HG03066 (cell line): Measurements from ENCODE around the gene PREB.

Source experiments
- ATAC-seq: cut with Tn5 transposase; IDR thresholded peaks from one replicate; pipeline ENCODE4 v1.9.1; 2021; ENCODE audit warnings: low read depth; ENCODE audit not compliant: unreplicated experiment

Gene PREB

DNA sequence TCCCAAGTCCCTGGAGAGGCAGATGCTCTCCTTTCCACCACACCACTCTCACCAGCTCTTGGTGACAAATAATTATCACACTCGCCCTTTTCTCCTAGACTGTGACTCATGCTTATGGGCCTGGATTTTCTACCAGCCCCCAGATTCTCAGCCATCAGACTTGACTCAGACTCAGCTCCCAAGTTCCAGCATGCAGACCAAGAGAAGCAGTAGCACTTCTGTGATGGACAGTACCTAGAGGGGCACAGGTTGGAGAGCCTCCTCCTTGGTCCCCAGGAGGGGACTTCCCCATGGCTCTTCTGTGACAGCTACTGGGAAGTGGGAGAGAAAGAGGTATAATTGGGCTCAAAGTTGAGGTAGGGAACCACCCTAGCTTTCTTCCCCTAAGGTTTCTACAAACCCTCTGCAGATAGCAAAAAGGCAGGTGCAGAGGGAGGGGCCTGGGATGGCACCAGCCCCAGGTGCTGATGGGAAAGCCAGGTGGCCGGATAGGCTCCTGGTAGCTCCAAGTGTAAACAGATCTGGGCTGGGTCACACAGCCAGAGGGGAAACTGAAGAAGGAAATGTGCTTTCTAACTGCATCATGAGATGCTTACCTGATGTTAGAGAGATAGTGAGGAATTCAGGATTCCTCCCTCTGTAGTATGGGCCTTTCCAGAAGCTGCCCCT, 18.5 kb upstream of the PREB start:
- no peak for ATAC-seq

DNA sequence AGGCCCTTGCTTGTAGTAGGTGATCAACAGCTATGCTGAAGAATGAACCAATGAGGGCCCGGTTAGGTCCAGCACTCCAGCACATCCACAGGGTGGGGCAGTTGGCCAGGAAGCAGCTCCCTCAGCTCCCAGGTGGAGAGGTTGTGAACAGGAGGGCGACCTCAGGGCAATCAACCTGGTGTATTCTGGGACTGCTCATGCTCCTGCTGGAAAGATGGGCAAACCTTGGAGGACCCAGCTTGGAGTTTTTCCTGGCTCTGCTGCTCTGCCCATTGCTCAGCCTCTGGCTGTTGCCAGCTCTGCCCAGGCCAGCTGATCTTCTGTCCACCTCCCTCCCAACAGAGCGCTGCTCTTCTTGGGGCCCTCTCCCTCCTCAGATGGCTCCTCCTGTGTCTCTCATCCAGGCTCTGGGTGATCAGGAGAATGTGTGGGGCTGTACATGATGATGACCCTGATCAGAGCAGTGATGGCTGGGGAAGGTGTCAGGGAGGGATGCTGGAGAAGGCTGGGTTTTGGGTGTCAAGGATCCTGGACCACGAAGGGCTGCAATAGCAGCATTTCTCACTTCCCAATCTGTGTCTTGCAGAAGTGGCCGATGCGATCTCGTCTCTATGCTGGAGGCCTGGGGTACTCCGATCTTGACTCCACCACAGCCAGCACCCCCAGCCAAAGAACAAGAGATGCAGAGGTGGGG, 17.8 kb upstream of the PREB start:
- no peak for ATAC-seq

DNA sequence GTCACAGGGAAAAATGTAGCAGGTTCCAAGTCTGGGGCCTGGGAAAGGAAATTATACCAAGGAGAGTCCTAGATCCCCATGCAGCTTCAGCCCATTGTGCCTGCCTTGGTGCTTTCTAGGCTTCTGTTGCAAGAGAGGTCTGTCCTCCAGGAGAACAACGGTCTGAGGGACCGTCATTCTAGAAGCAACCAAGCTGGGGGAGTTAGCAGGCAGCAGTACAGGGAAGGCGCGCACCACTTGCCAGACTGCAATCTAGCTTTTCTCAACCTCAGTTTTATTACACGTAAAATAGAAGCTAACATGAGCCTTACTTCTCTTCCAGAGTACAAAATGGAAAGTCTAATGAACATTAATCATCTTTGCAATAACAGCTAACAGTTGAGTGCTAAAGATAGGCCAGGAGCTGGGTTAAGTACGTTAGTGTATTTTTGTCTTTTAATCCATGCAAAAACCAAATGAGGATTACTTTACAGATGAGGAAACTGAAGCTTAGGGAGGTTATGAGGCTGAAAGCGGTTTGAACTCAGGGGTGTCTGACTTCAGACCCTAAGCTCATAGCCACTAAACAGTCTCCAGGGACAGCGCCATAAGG, 16.3 kb upstream of the PREB start:
- ATAC-seq: no peak

DNA sequence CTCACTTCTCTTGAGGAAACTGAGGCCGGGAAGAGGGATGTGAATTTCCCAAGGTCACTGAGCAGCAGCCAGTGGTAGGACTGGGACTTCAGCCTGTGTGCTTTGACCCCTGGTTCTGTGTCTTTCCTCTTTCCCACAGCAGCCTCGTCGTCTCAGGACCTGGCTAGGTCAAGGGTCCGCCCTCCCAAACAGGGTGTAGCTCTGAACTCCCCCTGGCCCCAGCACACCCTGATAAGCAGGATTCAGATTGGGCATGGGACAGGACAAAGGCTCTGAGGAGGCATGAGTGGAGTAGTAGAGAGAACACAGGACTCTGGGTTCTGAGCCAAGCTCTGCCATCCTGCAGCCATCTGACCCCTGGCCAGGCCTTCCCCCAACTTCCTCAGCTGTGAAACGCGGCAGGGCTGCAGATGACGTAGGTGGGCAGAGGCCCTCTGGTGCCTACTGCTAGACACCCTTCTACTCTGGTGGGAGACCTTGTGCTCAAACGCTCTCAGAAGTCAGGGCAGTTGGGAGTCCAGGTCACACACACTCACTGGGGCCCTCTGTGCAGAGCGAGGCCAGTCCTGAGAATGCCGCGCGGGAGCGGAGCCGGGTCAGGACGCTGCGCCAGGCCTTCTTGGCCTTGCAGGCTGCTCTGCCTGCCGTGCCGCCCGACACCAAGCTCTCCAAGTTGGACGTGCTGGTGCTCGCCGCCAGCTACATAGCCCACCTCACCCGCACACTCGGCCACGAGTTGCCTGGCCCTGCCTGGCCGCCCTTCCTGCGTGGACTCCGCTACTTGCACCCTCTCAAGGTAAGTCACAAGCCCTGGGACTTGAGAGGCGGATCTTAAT, 15.4 kb upstream of the PREB start:
- no peak for ATAC-seq

DNA sequence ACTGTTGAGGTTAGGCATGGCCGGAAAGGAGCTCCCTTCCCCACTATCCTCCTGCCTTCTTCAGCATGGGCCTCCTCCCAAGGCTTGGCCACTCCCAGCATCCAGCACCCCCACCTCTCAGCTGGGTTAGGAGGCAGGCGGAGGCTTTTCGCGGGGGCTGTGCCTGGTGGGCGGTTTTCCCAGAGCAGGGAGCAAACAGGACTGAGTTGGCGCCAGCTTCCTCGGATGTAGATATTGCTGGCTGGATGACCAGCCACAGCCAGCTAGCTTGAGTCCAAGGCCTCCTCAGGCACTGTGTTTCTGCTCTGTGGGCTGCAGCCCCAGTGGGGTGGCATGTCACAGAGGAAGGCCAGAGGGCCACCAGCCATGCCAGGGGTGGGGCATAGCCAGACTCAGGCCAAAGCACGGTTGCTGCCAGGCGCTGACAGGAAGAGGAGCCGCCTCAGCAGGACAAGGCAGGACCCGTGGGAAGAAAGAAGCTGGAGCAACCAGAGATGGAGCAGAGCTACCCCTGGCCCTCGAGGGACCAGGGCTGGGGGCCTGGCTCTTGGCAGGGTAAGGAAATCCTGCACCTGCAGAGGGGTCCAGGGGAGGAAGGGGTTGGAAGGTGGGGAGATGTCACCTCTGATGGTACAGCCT, 14.5 kb upstream of the PREB start, which contains the start of gene TCF23:
Gene TCF23, plus strand, starts transcription at position 204 of the 639 bp plus-strand sequence. Its CDS starts 130 bp downstream, at position 334.
- ATAC-seq: no peak

DNA sequence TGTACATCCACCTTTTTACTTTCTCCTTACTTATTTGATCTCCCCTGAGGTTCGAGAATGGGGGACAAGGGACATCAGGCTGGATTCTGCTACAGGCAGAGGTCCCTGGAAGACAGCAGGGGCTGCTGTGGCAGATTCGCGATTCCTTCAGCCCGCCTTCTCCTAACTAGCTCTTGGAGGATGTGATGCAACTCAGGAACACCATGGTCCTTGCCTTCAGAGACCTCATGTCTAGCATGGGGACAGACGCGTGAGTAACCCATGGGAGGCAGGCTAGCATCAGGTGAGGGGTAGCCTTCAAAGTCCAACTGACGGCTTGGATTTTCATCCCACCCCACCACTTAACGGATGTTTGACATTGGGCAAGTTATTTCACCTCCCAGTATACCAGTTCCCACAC, 13.5 kb upstream of the PREB start:
- ATAC-seq: no peak

DNA sequence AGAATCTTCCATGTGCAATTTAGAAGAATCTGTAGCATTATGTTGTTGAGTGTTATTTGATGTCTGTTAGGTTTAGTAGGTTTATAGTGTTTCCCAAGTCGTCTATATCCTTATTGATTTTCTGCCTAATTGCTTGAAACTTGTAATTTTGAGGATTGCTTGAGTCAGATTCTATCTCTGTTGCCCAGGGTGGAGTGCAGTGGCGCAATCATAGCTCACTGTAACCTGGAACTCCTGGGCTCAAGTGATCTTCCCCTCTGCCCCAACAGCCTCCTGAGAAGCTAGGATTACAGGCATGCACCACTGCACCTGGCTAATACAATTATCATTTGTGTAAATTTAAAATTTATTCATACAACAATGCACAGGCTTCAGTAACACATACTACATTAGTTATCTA, 11.2 kb upstream of the PREB start:
- no peak for ATAC-seq

DNA sequence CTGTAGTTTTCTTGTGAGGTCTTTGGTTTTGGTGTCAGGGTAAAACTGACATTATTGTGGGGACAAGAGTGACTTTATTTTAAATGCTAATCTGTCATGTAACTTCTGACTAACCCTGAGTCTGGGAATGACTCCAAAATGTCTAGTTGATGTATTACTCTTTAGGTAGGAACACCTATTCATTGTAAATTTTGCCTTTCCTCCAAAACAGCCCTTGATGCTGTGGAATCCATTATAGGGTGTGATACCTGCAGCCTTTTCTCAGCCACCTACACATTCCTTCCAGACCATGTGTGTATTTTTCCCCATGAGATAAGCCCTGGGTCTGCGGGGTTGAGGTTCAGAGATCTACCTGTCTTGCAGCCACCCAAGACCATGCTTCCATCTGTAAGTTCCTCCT, 8.8 kb upstream of the PREB start:
- ATAC-seq: no peak

DNA sequence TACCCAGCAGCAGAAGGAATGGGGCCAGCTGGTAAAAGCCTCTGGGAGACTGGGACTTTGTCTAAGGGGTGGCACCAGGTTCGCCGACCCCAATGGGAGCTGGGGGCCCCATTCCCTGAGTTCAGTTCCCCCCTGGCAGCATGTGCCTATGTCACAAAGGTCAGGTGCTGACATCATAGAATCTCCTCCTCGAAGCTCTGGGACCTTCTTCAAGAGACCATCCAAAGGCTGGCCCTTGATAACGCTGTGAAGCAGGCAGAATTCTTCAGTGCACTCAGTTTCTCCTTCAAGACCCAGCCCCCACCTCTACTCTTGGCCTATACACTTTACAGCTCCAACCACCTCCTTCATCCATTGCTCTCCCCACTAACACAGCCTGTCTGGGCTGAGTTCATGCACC, 4.9 kb upstream of the PREB start, which contains the start of gene PRR30:
Gene PRR30, minus strand, starts transcription at position 101 of the 400 bp plus-strand sequence. CDS start 1,081 bp downstream, outside the sequence.
- ATAC-seq: no peak

DNA sequence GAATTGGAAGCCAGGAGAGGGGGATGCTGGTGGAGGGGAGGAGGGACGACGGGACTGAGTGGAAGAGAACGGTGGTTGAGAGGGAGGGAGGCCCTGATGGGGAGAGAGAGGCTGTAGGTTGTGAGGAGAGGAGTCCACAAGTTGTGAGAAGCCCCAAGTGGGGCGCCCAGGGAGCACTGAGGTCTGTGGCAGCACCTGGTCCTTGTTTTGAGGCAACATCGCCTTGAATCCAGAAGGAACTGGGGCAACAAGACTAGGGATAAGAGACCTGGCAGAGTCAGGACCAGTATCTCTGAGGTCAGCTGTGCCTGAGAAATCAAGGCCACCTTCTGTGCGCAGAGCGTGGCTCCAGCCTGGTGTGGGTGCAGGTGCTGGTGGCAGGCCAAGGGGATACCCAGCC, 3.7 kb upstream of the PREB start:
- ATAC-seq: no peak

DNA sequence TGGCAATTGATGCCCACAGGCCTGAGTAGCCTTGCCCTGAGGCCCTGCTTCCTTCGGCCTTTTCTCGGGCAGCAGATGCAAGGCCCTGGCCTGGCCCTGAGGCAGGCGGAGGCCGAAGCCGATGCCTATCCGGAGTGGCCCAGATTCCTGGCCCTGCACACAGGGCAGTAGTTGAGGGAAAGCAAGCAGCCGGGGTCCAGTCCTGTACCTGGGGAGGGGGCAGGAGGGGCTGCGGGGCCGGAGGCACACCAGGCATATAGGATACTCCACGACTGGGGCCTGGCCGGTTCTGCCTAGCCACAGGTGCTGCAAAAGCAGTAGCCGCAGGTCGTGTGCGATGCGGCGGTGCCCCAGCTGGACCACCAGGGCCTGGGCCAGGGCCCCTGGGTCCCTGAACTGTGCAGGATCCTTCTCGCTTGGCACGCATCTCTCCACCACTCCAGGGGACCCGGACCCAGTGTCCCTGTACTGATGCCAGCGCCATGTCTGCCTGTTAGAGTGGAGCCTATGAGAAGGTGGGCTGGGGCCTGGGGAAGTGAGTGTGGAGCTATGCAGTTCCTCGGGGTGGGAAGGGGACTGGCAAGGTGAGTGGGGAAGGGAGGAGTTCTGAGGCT, 3.0 kb upstream of the PREB start:
- no peak for ATAC-seq

DNA sequence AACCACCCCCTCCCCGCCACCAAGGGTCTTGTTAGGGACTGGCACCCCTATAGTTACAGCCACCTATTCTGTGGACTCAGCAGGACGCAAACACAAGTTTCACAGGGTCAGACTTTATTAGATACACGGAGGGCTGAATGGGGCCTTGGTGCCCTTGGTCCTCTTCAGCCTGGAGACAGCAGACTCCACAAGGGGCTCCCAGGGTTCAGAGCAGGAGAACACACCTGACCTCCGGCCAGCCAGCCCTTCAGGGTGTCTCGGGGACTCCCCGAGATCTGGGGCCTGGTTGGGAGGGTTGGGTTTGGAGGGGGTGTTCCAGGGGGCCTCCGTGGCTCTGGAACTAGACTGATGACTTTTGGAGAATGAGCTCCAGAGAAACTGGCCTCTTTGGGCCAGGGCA, 2.3 kb upstream of the PREB start:
- no peak for ATAC-seq

DNA sequence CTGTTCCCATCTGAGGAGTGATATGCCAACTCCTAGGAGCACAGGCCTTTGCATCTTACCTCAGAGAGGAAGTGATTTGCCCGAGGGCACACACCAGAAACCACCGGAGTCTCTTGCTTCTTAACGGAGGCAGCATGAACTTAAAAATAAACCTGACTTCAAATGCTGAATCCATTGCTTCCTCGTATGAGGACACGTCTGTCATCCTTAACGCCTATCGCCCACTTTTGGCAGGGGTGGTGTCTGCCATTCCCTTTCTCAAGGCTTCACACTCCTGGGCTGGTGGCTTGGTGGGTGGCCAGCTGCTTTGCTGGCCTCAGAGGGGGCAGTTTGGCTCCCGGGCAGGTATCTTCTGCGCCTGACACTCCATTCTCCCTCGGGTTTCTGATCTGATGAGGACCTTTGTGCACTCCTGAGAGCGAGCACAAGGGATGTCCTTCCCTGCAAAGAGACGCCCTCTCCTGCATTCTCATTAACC, 1.1 kb upstream of the PREB start:
- no peak for ATAC-seq

DNA sequence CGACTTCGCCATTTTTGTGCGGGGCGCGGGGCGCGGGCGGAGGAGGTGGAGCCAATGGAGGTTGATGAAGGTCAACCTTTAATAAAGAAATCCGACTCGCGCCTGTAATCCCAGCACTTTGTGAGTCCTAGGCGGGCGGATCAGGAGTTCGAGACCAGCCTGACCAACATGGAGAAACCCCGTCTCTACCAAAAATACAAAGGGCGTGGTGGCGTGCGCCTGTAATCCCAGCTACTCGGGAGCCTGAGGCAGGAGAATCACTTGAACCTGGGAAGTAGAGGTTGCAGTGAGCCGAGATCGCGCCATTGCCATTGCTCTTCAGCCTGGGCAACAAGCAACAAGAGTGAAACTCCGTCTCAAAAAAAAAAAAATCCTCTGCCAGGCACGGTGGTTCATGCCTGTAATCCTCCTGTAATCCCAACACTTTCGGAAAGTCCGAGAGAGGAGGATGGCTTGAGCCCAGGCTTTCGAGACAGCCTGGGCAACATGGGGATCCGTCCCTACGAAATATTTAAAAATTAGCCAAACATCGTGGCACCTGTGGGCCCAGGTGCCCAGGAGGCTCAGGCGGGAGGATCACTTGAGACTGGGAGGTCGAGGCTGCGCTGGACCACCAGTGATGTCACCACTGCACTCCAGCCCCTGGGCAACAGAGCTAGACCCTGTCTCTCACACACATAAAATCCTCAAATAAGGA, 493 bp upstream of the PREB start:
- no peak for ATAC-seq

DNA sequence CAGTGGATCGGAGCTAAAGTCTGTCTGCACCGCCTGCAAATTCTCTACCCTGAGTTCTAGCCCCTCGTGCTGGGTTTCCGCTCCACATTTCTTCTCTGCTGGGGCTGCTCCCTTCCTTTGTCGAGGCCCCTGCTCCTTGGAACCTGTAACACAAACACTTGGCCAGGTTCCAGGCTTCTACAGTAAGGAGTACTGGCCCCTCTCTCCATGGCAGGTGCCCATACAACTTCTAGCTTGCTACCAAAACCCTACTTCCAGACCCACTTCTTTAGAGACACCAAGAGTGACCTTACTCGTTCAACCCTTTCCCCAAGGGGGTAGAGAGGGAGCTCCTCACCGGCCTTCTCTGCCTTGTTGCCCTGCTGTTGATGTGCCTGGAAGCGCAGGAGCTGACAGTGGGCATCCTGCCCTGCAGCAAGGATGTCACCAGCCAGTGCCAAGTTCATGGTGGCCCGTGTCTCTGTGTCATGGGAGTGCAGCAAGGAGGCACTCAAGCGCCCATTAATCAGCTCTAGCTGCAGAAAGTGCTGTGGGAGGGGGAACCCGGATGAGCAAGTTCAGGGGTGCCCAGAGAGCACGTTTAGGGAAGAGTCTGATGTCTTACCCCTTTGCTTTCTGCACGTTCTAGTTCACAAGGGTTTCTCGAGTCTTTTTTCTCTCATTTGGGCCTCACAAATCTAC, 1.1 kb downstream of the PREB start:
- no peak for ATAC-seq

DNA sequence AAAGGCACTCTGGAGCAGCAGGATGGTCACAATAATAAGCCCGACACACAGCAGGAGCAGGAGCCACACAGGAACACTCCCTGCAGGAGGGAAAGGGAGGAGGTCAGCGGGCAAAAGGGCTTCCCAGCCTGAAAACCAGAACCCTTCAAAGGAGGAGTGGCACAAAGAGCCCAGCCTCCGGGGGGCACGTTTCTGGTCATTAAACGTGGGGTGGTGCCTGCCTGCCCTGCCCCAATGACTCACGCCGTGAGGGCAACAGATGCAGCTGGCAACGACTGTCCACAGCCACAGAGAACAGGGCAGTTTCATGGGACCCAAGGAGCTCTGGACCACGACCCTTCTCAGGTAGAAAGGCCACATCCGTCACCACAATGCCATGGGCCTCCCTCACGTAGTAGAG, 3.0 kb downstream of the PREB start:
- no peak for ATAC-seq

DNA sequence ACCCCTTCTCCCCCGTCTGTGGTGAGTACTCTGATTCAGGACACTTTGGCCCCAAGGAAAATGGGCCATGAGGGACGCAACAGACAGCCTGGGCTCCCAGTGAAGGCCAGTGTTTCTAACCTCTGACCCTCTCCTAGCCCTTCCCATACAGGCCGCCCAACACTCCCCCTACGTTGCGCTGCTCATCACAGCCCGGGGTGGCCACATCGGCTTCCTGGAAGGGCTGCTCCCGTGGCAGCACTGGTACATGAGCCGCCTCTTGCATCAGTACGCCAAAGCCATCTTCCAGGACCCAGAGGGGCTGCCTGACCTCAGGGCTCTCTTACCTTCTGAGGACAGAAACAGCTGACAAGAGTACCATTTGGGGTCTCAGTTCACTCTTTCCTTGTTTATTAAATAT, 4.0 kb downstream of the PREB start:
- no peak for ATAC-seq

DNA sequence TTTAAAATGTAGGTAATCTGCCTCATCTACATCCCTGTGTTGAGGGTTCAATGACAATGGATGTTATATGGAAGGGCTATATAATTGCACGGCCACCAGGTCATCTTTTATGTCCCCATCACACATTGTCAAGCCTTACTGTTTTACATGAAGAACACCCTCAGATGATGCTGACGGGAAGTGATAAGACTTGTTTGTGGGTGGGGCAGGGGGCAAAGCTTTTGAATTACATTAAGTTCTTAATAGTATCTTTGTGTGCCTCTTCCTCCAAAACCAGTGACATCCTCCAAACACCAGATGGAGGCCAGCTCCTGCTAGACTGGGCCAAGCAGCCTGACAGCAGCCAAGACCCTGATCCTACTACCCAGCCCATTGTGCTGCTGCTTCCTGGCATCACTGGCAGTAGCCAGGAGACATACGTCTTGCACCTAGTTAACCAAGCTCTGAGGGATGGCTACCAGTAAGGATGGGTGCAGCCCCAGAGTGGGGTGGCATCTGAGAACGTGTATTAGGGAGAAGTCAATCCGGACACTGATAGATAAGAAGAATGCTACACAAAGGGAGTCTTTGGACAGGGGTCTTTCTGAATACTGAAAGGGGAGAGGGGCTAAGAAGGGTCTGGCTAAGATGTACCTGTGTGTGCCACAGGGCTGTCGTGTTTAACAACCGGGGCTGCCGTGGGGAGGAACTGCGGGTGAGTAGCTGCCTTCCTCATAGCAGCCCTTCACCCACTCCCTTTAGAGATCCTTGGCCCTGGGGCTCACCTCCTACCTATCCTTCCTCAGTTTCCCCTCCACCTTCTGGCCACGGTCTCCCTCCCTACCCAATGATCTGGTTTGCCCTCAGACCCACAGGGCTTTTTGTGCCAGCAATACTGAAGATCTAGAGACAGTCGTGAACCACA, 5.5 kb downstream of the PREB start:
- ATAC-seq: no peak
